GM12874 (cell line): Measurements from ENCODE around the gene CHN2.

Experiments
- TF ChIP-seq, protein P1 (sequence below): IDR thresholded peaks from 2 replicates; pipeline ENCODE4 v1.5.1; 2011; ENCODE audit warnings: low read depth, mild to moderate bottlenecking, control low read depth, low read length, moderate library complexity; ENCODE audit not compliant: insufficient read depth

Gene CHN2

GRCh38 chr7:29442146-29442545 is 247.6 kb downstream of the CHN2 start:
- TF ChIP-seq, protein P1, sequence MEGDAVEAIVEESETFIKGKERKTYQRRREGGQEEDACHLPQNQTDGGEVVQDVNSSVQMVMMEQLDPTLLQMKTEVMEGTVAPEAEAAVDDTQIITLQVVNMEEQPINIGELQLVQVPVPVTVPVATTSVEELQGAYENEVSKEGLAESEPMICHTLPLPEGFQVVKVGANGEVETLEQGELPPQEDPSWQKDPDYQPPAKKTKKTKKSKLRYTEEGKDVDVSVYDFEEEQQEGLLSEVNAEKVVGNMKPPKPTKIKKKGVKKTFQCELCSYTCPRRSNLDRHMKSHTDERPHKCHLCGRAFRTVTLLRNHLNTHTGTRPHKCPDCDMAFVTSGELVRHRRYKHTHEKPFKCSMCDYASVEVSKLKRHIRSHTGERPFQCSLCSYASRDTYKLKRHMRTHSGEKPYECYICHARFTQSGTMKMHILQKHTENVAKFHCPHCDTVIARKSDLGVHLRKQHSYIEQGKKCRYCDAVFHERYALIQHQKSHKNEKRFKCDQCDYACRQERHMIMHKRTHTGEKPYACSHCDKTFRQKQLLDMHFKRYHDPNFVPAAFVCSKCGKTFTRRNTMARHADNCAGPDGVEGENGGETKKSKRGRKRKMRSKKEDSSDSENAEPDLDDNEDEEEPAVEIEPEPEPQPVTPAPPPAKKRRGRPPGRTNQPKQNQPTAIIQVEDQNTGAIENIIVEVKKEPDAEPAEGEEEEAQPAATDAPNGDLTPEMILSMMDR = no peak

DNA sequence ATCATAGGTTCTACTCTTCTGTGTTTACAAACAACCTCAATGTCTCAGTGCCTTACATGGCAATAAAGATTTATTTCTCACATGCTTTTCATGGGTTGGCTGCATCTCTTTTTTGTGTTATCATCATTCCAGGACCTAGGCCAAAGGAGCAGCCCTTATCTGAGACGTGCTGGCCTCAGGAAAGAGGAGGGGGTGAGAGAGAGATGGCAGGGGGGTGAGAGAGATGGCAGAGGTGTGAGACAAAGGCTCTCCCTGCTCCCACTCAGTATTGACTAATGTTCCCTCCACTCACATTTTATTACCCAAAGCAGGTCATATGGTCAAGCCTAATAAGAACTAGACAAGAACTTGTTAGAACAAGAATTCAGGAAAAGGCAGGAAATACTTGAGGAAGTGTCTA is 249.0 kb downstream of the CHN2 start:
- TF ChIP-seq, protein P1 = no peak

DNA sequence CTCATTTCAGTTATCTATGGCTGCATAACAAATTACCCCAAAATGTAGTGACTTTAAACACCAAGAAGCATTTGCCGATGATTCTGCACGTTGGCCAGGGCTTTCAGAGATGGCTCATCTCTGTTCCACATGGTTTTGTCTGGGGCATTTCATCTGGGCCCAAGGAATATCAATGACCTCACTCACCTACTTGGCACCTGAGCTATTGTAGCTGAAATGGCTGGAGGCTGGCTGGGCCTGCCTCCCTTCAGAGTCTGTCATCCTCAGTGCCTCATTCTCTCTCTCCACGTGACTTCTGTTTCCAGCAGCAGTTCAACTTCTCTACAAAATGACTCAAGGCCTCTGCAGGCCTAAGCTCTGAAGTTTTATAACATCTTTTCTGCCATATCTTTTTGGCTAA is 249.7 kb downstream of the CHN2 start:
- TF ChIP-seq, protein P1 = no peak

GRCh38 chr7:29445736-29446135 is 251.2 kb downstream of the CHN2 start:
- TF ChIP-seq, protein P1 = no peak

DNA sequence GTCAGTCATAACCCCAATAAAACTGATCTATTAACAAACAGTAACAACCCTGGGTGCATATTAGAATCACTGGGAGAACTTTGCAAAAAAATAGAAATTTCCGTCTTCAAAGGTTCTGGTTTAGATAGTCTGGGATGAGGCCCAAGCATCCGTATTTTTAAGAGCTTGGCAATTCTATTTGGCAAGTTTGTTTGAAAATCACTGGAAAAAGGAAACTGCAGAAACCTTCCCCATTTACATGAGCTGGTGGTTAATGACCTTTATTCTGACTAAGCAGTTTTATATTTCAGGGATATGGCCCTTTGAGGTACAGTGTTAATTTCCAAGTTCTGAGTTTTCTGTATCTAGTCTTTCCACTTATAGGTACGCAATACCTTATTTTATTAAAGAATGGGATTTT is 253.3 kb downstream of the CHN2 start:
- TF ChIP-seq, protein P1 = no peak

- TF ChIP-seq, protein P1 = no peak
These were observed 255.1 kb downstream of the CHN2 start for GRCh38 chr7:29449569-29450260.

GRCh38 chr7:29453021-29453420 is 258.4 kb downstream of the CHN2 start:
- TF ChIP-seq, protein P1 = no peak
